ENCODE results near the gene TRAM2. TPM values are rescaled to one million over a fixed set of nuclear protein-coding genes. Genes with fewer than 3 reads are reported as not detected.

The TRAM2 gene
- total and polyA plus RNA-seq, 9 of the 15 experiments (the other 6 are each of a cell fraction or from before 2014, with no cell fraction given), result 2.6 to 13.3 (median 8.9) TPM

DNA sequence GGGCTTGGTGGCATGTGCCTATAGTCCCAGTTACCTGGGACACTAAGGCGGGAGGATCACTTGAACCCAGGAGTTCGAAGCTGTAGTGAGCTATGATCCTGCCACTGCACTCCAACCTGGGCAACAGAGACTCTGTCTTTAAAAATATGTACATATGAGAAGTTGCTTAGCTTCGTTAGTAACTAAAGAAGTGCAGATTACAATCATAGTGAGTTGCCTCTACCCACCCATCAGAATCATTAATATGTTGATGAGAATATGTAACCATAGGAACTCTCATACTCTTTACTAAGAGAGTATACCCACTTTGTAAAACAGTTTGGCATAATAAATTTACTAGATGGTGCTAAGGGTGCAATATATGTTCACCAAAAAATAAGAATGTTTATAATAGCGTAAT, 102.7 kb downstream of the TRAM2 start:
- Histone ChIP-seq H3K27me3 (ENCODE audit: control insufficient read depth in 2 of 2, insufficient read depth in 2 of 2, low read length in 2 of 2) (no peaks in the 10 kb centered on the region), H3K9me1 (ENCODE audit: control insufficient read depth, insufficient read depth, low read length) (no peaks in the 10 kb centered on the region), H2AFZ (ENCODE audit: low read depth, low read length) (no peak overlapping the region), H3K4me2 (ENCODE audit: insufficient read depth, low read length) (no peak overlapping the region), H3K4me3 (no peak overlapping the region), H3K27ac (ENCODE audit: extremely low read depth, low read depth, low read length) (no peak overlapping the region), H3K36me3 (ENCODE audit: control insufficient read depth, insufficient read depth, low read length) (no peaks in the 10 kb centered on the region), H3K4me1 (replicated peaks in 1 of 2; ENCODE audit: control insufficient read depth in 2 of 2, insufficient read depth in 2 of 2, low read length in 2 of 2) (no peaks in the 10 kb centered on the region; a peak in 1 of 5 replicates), H4K20me1 (replicated peaks; ENCODE audit: control insufficient read depth, insufficient read depth, low read length) (no peaks in the 10 kb centered on the region), H3K9ac (ENCODE audit: insufficient read depth in 1 of 2, low read depth in 2 of 2, low read length in 2 of 2) (no peak overlapping the region), H3K9me3 (replicated peaks; ENCODE audit: control insufficient read depth, insufficient read depth, low read depth, low read length) (no peaks in the 10 kb centered on the region), H3K79me2 (ENCODE audit: control insufficient read depth, insufficient read depth, low read length) (no peaks in the 10 kb centered on the region)
- WGBS (ENCODE audit: insufficient coverage, low coverage, missing lambda C conversion rate), result 67% methylated on average over 4 of the region's 4 CpGs
- intact Hi-C loops (cut with micrococcal nuclease), result no loop called here
- POLR2A ChIA-PET, result interaction anchor here (0.7 to 1.0 kb wide), 2 partner anchors 9 to 35 kb away, joined by 3 to 4 read pairs; no protein-coding TSS in a partner anchor
- in situ Hi-C loops (cut with MboI), result no loop called here
- TF ChIP-seq SOX6 (IDR thresholded peaks at IDR 0.05) (no peak), XRCC3 (IDR thresholded peaks at IDR 0.05) (no peak), HBP1 (CRISPR knock-in tag; IDR thresholded peaks at IDR 0.05) (no peak), IFI16 (CRISPR knock-in tag; IDR thresholded peaks at IDR 0.05) (no peak), ZNF217 (CRISPR knock-in tag; IDR thresholded peaks at IDR 0.05) (no peak), RBM25 (IDR thresholded peaks at IDR 0.05; ENCODE audit: low read depth, low read length, severe bottlenecking) (no peak), EZH2 (IDR thresholded peaks at IDR 0.05; ENCODE audit: borderline replicate concordance, low read depth, low read length) (no peak), LCOR (CRISPR knock-in tag; IDR thresholded peaks at IDR 0.05) (no peak), TEAD1 (CRISPR knock-in tag; IDR thresholded peaks at IDR 0.05) (no peak), ZNF780A (CRISPR knock-in tag; IDR thresholded peaks at IDR 0.05) (no peak), MED1 (CRISPR knock-in tag; IDR thresholded peaks at IDR 0.05; ENCODE audit: borderline replicate concordance) (no peak), GATA2 (CRISPR knock-in tag; IDR thresholded peaks at IDR 0.05) (no peak), COPS2 (conservative IDR thresholded peaks at IDR 0.05) (no peak)
- TF ChIP-seq, protein P1, sequence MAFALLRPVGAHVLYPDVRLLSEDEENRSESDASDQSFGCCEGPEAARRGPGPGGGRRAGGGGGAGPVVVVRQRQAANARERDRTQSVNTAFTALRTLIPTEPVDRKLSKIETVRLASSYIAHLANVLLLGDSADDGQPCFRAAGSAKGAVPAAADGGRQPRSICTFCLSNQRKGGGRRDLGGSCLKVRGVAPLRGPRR (CRISPR knock-in tag; IDR thresholded peaks at IDR 0.05), result no peak
- TF ChIP-seq, protein P2, sequence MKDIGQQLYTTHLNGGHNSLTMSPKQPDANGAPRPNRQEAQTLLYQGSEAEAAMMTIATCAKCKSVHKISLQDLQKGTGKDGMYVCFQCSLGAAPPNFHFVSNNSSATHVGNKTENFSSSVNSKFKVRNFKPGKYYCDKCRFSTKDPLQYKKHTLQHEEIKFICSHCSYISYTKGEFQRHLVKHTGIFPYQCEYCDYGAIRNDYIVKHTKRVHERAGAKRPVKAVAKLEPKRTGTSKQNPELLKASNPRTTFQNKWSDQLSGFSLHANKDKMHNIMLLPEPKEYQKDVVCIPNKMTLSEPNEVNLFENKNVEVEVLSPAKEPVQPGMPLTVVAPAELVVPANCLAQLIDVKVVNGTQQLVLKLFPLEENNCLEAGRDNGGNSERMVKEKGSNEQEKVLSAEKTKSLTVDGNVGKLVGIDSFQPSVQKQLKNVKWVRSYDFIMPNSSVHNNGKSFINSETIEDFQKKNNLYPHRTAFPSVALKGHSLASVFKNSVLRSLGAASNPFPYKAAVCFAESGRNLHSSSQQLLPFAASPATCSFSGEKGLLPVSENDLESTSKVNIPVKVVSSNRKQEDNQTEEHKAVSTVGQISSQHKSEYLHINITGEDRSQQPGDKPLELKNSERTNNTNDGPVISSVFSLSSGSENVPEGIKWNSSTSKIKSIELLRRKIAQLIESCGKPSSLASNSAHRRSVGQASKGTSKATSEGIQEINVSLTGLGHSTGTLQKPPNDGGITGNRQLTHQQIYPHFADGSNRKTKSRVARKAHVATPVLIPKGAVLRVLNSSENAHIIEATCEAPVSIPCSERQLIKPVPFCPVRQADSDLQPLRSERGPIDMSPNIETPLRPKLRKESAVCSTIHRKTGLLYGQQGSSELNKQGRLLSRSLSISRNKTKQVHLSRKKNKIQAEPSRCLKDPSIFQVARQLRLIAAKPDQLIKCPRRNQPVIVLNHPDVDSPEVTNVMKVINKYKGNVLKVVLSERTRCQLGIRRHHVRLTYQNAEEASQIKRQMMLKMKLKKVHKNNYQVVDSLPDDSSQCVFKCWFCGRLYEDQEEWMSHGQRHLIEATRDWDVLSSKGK (CRISPR knock-in tag; IDR thresholded peaks at IDR 0.05), result no peak
- ATAC-seq (no peak), DNase-seq (ENCODE audit: extremely low read depth in 1 of 4, low spot score in 3 of 4) (no peak), FAIRE-seq (no peak)
- BruUV-seq (replicated peaks), result no TSS peak
- CTCF ChIA-PET (ENCODE audit: low intra/inter-chr PET ratio), result no interaction called here
